ENCODE measurements around the gene MUC5B. TPM values are rescaled to one million over a fixed set of nuclear protein-coding genes. Genes with fewer than 3 reads are reported as not detected.

Gene MUC5B
- total and polyA plus RNA-seq, 2 of the 13 experiments (the other 11 are each of a cell fraction or from before 2014, with no cell fraction given): 0.01 TPM; not detected in 1

DNA sequence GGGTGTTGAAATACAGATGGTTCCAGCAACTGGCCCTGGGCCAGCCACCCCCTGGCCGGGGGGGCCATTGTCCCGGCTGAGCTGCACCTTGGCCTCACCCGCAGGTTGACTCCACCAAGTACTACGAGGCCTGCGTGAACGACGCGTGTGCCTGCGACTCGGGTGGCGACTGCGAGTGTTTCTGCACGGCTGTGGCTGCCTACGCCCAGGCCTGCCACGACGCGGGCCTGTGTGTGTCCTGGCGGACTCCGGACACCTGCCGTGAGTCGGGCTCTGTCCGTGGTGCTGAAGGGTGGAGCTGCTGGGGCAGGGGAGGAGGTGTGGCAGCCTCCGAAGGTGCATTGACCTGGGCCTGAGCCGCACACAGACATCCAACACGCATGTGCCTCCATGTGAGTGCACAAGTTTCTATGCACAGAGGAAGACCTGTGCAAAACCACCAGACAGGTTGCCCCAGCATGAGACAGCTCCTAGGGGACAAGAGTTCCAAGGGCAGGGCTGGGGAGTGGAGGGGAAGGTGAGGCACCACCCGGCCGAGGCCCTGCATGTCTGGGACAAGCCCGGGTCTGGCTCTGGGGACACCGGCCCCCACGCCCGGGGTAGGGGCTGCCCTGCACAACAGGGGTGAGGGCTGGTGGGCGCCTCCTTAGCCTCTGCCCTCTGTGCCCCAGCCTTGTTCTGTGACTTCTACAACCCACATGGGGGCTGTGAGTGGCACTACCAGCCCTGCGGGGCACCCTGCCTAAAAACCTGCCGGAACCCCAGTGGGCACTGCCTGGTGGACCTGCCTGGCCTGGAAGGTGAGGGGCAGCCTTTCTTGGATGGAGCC, 16.1 kb downstream of the MUC5B start (continued):
- TF ChIP-seq ZBTB2 (CRISPR knock-in tag; IDR thresholded peaks at IDR 0.05; ENCODE audit: low read depth) (no peak), POLR2G (IDR thresholded peaks at IDR 0.05; ENCODE audit: low read depth, low read length) (no peak), NFIB (CRISPR knock-in tag; IDR thresholded peaks at IDR 0.05; ENCODE audit: borderline replicate concordance) (no peak), ZBTB38 (CRISPR knock-in tag; IDR thresholded peaks at IDR 0.05) (no peak), SP2 (CRISPR knock-in tag; IDR thresholded peaks at IDR 0.05) (no peak), NR3C1 (CRISPR knock-in tag; IDR thresholded peaks at IDR 0.05) (no peak), ZFAT (CRISPR knock-in tag; conservative IDR thresholded peaks at IDR 0.05) (no peak), NR2F1 (CRISPR knock-in tag; IDR thresholded peaks at IDR 0.05) (no peak), SP140L (CRISPR knock-in tag; IDR thresholded peaks at IDR 0.05; ENCODE audit: borderline replicate concordance) (no peak), ZNF468 (CRISPR knock-in tag; IDR thresholded peaks at IDR 0.05) (no peak), KLF16 (CRISPR knock-in tag; IDR thresholded peaks at IDR 0.05) (0 out of 4 replicates have a peak, but pooled peaks of 1 of the 2 experiments have one; percentile 68), ZIK1 (CRISPR knock-in tag; IDR thresholded peaks at IDR 0.05; ENCODE audit: borderline replicate concordance, low read depth) (peak; percentile 62; the same call in 1 of the 2 replicates), FOXO1 (CRISPR knock-in tag; IDR thresholded peaks at IDR 0.05) (no peak; the same call in 1 of the 2 replicates), ZNF768 (CRISPR knock-in tag; IDR thresholded peaks at IDR 0.05) (peak; percentile 75; the same call in 1 of the 2 replicates), SP4 (CRISPR knock-in tag; IDR thresholded peaks at IDR 0.05) (0 out of 2 replicates have a peak, but pooled peaks have one; percentile 19), ZFP41 (CRISPR knock-in tag; IDR thresholded peaks at IDR 0.05; ENCODE audit: borderline replicate concordance) (no peak)
- TF ChIP-seq, protein P1, sequence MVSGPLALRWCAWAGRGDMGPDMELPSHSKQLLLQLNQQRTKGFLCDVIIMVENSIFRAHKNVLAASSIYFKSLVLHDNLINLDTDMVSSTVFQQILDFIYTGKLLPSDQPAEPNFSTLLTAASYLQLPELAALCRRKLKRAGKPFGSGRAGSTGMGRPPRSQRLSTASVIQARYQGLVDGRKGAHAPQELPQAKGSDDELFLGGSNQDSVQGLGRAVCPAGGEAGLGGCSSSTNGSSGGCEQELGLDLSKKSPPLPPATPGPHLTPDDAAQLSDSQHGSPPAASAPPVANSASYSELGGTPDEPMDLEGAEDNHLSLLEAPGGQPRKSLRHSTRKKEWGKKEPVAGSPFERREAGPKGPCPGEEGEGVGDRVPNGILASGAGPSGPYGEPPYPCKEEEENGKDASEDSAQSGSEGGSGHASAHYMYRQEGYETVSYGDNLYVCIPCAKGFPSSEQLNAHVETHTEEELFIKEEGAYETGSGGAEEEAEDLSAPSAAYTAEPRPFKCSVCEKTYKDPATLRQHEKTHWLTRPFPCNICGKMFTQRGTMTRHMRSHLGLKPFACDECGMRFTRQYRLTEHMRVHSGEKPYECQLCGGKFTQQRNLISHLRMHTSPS (CRISPR knock-in tag; IDR thresholded peaks at IDR 0.05; ENCODE audit: low read depth): 0 out of 2 replicates have a peak, but pooled peaks have one; percentile 29
- TF ChIP-seq, protein P2, sequence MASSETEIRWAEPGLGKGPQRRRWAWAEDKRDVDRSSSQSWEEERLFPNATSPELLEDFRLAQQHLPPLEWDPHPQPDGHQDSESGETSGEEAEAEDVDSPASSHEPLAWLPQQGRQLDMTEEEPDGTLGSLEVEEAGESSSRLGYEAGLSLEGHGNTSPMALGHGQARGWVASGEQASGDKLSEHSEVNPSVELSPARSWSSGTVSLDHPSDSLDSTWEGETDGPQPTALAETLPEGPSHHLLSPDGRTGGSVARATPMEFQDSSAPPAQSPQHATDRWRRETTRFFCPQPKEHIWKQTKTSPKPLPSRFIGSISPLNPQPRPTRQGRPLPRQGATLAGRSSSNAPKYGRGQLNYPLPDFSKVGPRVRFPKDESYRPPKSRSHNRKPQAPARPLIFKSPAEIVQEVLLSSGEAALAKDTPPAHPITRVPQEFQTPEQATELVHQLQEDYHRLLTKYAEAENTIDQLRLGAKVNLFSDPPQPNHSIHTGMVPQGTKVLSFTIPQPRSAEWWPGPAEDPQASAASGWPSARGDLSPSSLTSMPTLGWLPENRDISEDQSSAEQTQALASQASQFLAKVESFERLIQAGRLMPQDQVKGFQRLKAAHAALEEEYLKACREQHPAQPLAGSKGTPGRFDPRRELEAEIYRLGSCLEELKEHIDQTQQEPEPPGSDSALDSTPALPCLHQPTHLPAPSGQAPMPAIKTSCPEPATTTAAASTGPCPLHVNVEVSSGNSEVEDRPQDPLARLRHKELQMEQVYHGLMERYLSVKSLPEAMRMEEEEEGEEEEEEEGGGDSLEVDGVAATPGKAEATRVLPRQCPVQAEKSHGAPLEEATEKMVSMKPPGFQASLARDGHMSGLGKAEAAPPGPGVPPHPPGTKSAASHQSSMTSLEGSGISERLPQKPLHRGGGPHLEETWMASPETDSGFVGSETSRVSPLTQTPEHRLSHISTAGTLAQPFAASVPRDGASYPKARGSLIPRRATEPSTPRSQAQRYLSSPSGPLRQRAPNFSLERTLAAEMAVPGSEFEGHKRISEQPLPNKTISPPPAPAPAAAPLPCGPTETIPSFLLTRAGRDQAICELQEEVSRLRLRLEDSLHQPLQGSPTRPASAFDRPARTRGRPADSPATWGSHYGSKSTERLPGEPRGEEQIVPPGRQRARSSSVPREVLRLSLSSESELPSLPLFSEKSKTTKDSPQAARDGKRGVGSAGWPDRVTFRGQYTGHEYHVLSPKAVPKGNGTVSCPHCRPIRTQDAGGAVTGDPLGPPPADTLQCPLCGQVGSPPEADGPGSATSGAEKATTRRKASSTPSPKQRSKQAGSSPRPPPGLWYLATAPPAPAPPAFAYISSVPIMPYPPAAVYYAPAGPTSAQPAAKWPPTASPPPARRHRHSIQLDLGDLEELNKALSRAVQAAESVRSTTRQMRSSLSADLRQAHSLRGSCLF (CRISPR knock-in tag; IDR thresholded peaks at IDR 0.05; ENCODE audit: borderline replicate concordance): no peak

Data from HepG2 (cell line).